CD4-positive, alpha-beta T cell (primary cell): ENCODE results near the gene IFI27. TPM values are rescaled to one million over a fixed set of nuclear protein-coding genes. Genes with fewer than 3 reads are reported as not detected.

ENCODE experiments used
- ATAC-seq: fragments of 200-7000 bp; cut with Tn5 transposase; one replicate; pipeline ENCODE4 v1.10.0; 2022; ENCODE audit warnings: mild to moderate bottlenecking; ENCODE audit not compliant: poor library complexity
- CTCF ChIA-PET: fragments of 350-600 bp; sonication (Branson Sonifier 250); formaldehyde crosslinking; loops from one replicate; lab custom pipeline; 2021; ENCODE audit warnings: antibody characterized with exemption, inconsistent platforms; lab: Charles Lee
- POLR2A ChIA-PET: fragments of 350-600 bp; sonication (Branson Sonifier 250); formaldehyde crosslinking; loops from one replicate; lab custom pipeline; 2021; ENCODE audit warnings: antibody characterized with exemption, inconsistent platforms; lab: Charles Lee
- DNase-seq, 14 experiments: peaks; one replicate each; pipeline ENCODE4 v3.0.0-alpha.2; 2013 to 2020; ENCODE audit warnings: mixed read lengths in 2 of 14
- H3K27ac ChIP-seq, 2 donors: one replicate each; pipeline versions ENCODE4 v1.5.1 to v1.7.0; 2013; ENCODE audit warnings: low read length in 2 of 2, low read depth in 1 of 2, mild to moderate bottlenecking in 1 of 2
- H3K27me3 ChIP-seq, 2 experiments: 1 replicate in 1 of 2; 2 replicates in 1 of 2; pipeline versions ENCODE4 v1.6.1 to v1.7.0; 2013; ENCODE audit warnings: low read length in 2 of 2, control low read depth in 1 of 2, mild to moderate bottlenecking in 1 of 2, moderate library complexity in 1 of 2; ENCODE audit not compliant: insufficient read depth in 2 of 2, control insufficient read depth in 1 of 2
- H3K36me3 ChIP-seq: one replicate; pipeline ENCODE4 v1.6.1; 2013; ENCODE audit warnings: low read length, control low read depth; ENCODE audit not compliant: insufficient read depth
- H3K4me1 ChIP-seq: one replicate; pipeline ENCODE4 v1.6.1; 2013; ENCODE audit warnings: low read length, control low read depth; ENCODE audit not compliant: insufficient read depth
- H3K4me3 ChIP-seq: one replicate; pipeline ENCODE4 v1.5.1; 2013; ENCODE audit warnings: mild to moderate bottlenecking, low read length, moderate library complexity
- H3K9me3 ChIP-seq, 2 experiments: 1 replicate in 1 of 2; 2 replicates in 1 of 2; pipeline versions ENCODE4 v1.6.1 to v1.7.0; 2013; ENCODE audit warnings: low read length in 2 of 2, mild to moderate bottlenecking in 2 of 2, control low read depth in 1 of 2, moderate library complexity in 1 of 2; ENCODE audit not compliant: control insufficient read depth in 1 of 2, insufficient read depth in 1 of 2
- H3K27ac Mint-ChIP-seq: one replicate; pipeline ENCODE4 v1.8.0; 2020; ENCODE audit warnings: mixed read lengths
- H3K27me3 Mint-ChIP-seq: one replicate; pipeline ENCODE4 v1.8.0; 2021; ENCODE audit warnings: mixed read lengths
- H3K36me3 Mint-ChIP-seq: one replicate; pipeline ENCODE4 v1.8.0; 2021; ENCODE audit warnings: low read depth, mixed read lengths
- H3K4me1 Mint-ChIP-seq: one replicate; pipeline ENCODE4 v1.8.0; 2021; ENCODE audit warnings: low read depth, mixed read lengths
- H3K4me3 Mint-ChIP-seq: one replicate; pipeline ENCODE4 v1.8.0; 2020; ENCODE audit warnings: mild to moderate bottlenecking, mixed read lengths
- H3K9me3 Mint-ChIP-seq: one replicate; pipeline ENCODE4 v1.8.0; 2020; ENCODE audit warnings: mixed read lengths
- CTCF ChIP-seq: fragments of 200-600 bp; IDR thresholded peaks from one replicate; pipeline ENCODE4 v1.8.0; 2022; ENCODE audit warnings: antibody characterized with exemption, mild to moderate bottlenecking
- intact Hi-C, 2 experiments: fragments of 100-400 bp; cut with DNase I in 1 of 2; cut with micrococcal nuclease in 1 of 2; formaldehyde crosslinking; loops; one replicate each; pipeline versions ENCODE4 v1.15.1 to v1.9.0; 2023 to 2025; cut with DNase I, micrococcal nuclease
- total RNA-seq, 174 experiments: library from RNA in 2 of 174; stranded (reverse) in 2 of 174; gene quantifications; one replicate each; pipeline ENCODE4 v1.2.3 and lab custom pipeline; 2021 to 2026

Gene IFI27
- total RNA-seq, 2 experiments from 2014 or later = 1.7 to 2.2 TPM

DNA sequence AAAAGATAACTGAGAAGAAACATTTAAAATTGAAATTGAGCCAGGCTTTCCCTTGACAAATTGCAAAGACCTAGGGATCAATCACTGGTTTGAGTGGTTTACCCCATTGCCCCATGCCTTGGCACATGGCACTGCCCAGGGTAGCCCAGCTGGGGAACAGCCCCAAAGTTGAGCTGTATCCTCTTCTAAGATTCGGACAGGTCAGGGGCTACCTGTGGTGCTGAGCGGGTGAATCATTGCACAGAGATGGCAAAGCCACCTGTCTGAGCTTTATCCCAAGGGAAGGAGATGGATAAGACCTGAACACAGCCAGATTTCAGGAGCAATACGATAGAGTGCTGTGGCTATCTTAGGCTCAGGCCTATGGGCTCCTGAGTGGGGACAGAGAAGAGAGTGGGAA, 11.9 kb downstream of the IFI27 start:
- TF ChIP-seq CTCF = no peak
- Mint-ChIP-seq H3K27ac (no peak overlapping the region), H3K36me3 (peaks cover 11% of the 10 kb centered on the region), H3K4me1 (no peaks in the 10 kb centered on the region), H3K4me3 (no peak overlapping the region), H3K27me3 (peaks cover 14% of the 10 kb centered on the region), H3K9me3 (peaks cover 9% of the 10 kb centered on the region)
- H3K4me3 ChIP-seq = no peak overlapping the region
- H3K4me1 ChIP-seq = no peaks in the 10 kb centered on the region
- no peaks in the 10 kb centered on the region for H3K36me3 ChIP-seq
- no peaks in the 10 kb centered on the region for H3K27me3 ChIP-seq
- H3K9me3 ChIP-seq = peaks cover 19 to 22% of the 10 kb centered on the region in 2 experiments
- intact Hi-C loops = no loop called here
- DNase-seq (no peak), ATAC-seq (no peak)
- ChIA-PET CTCF (no interaction called here), POLR2A (no interaction called here)
- no peak overlapping the region for H3K27ac ChIP-seq

- no peak for TF ChIP-seq CTCF
- peaks cover 7% of the 10 kb centered on the region for H3K27me3 Mint-ChIP-seq
- H3K9me3 Mint-ChIP-seq = peaks cover 9% of the 10 kb centered on the region
- Histone ChIP-seq H3K9me3 (peaks cover 19 to 22% of the 10 kb centered on the region in 2 experiments), H3K27me3 (no peaks in the 10 kb centered on the region), H3K4me1 (no peaks in the 10 kb centered on the region), H3K4me3 (no peak overlapping the region), H3K36me3 (no peaks in the 10 kb centered on the region), H3K27ac (no peak overlapping the region)
- ChIA-PET CTCF (no interaction called here), POLR2A (interaction anchor here (2.3 kb wide), 1 partner anchor 42 kb away, joined by 6 read pairs; the partner anchor contains the start of genes DDX24 and IFI27L1)
- H3K4me3 Mint-ChIP-seq = no peak overlapping the region
- H3K4me1 Mint-ChIP-seq = peaks cover under 1% of the 10 kb centered on the region
- DNase-seq (peak in 1 of 14 experiments; percentile 28), ATAC-seq (no peak)
- H3K27ac Mint-ChIP-seq = no peak overlapping the region
- peaks cover 11% of the 10 kb centered on the region for H3K36me3 Mint-ChIP-seq
- intact Hi-C loops = no loop called here
Observed at GRCh38 chr14:94123296-94123695, 12.8 kb downstream of the IFI27 start.

GRCh38 chr14:94123868-94124267, 13.3 kb downstream of the IFI27 start:
- peaks cover 19 to 21% of the 10 kb centered on the region in 2 experiments for H3K9me3 ChIP-seq
- TF ChIP-seq CTCF = no peak
- no peaks in the 10 kb centered on the region for H3K27me3 ChIP-seq
- CTCF ChIA-PET = no interaction called here
- ATAC-seq = no peak
- Mint-ChIP-seq H3K27ac (no peak overlapping the region), H3K36me3 (peaks cover 11% of the 10 kb centered on the region), H3K9me3 (peaks cover 9% of the 10 kb centered on the region), H3K4me3 (no peak overlapping the region), H3K4me1 (peaks cover 6% of the 10 kb centered on the region), H3K27me3 (peaks cover 7% of the 10 kb centered on the region)
- POLR2A ChIA-PET = interaction anchor here (2.3 kb wide), 1 partner anchor 42 kb away, joined by 6 read pairs; the partner anchor contains the start of genes DDX24 and IFI27L1
- peak in 1 of 14 experiments; percentile 2 for DNase-seq
- H3K36me3 ChIP-seq = no peaks in the 10 kb centered on the region
- no peak overlapping the region for H3K27ac ChIP-seq
- intact Hi-C loops = no loop called here
- no peak overlapping the region for H3K4me3 ChIP-seq
- H3K4me1 ChIP-seq = peaks cover 4% of the 10 kb centered on the region
